Activated effector memory CD4-positive, alpha-beta T cell treated with anti-CD3 and anti-CD28 coated beads, Interleukin-2, amount 50 U/mL, for 16 hours (primary cell): Measurements from ENCODE around the gene PPIH.
"Not testable (repeated sequence)": the region's sequence is repeated elsewhere in the genome, so short reads cannot be mapped to it uniquely, and the experiment has no call there.

ENCODE experiments used
- DNase-seq: peaks from one replicate; pipeline ENCODE4 v3.0.0-alpha.2; 2020

The PPIH gene

DNA sequence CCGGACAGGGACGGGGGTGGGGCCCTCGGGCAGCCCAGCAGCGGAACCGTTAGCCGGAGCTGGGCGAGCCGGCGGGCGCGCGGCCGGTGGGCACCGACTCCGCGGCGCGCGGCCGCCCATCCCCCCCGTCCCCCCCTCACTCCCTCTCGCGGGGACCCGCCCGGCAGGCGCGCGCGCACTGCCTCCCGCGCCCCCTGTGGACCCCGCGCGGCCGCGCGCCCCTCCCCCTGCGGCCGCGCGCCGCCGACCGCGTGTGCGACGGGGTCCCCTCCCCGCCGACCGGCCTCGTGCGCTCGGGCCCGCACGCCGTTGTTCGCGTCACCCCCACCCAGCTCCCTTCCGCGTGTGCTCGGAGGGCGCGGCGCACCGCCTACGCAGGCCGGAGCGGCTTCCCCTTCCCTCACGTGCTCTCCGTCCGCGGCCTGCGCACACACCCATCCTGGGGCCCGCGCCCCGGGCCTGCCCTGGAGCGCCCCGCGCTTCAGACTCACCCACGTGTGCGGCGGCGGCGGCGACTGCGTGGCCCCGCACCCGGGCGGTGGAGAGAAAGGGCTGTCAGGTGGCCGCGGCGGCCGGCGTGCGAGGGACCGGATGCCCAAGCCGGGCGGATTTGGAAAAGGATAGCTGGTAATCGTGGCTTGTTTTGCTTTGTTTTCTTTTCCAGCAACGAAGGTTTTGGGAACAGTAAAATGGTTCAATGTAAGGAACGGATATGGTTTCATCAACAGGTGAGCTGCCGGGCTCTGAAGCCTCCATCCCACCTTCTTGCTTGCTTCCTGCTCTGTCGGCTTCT is 24.7 kb downstream of the PPIH start:
- peak; percentile 87 for DNase-seq

DNA sequence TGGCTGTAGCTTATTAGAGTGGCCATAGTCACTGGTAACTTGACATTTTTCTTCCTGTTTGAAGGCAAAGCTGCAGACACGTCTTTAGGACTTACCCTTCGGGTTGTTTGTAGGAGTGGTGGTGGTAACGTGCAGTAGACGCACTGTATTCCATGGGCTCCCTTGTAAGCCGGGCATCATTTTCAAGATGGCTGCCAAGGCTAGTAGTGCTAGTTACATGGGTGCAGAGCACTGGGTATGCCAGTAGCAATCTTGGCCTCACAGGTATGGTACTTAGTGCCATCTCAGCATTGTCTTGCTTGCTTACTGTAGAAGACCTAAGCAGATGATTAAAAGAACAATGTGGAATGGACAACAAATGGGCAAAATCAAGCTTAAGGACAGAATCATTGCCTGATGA is 25.9 kb downstream of the PPIH start:
- peak; percentile 67 for DNase-seq

DNA sequence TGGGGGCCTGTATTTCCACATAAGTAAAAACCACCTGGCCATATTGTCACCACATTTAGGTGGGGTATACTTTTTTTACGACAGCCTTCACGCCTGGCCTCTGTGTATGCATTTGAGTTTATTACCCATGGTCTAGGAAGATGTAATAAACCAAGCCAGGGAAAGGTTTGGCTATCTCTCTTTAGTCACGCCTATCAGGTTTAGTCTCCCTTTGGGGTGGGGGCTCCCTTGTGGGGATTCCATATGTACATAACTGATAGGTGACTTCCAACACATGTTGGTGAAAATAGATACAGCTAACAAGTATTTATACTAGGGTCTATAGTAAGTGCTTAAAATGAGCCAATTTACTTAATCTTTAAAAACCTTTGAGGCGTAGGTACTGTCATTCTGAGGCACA is 28.2 kb downstream of the PPIH start:
- DNase-seq: no peak

DNA sequence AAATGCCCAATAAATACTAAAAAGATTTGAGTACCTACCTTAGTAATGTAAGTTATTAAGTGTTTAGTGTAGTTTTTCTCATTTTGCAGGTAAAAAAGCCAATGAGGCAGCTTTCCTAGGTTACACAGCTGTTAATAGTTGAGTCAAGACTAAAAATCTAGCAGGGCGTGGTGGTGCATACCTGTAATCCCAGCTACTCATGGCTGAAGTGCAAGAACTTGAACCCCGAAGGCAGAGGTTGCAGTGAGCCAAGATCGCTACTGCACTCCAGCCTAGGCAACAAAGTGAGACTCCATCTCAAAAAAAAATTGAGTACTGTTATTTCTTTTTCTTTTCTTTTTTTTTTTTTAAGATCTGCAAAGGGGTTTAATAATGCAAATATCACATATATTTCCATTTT is 31.7 kb downstream of the PPIH start:
- DNase-seq: no peak

DNA sequence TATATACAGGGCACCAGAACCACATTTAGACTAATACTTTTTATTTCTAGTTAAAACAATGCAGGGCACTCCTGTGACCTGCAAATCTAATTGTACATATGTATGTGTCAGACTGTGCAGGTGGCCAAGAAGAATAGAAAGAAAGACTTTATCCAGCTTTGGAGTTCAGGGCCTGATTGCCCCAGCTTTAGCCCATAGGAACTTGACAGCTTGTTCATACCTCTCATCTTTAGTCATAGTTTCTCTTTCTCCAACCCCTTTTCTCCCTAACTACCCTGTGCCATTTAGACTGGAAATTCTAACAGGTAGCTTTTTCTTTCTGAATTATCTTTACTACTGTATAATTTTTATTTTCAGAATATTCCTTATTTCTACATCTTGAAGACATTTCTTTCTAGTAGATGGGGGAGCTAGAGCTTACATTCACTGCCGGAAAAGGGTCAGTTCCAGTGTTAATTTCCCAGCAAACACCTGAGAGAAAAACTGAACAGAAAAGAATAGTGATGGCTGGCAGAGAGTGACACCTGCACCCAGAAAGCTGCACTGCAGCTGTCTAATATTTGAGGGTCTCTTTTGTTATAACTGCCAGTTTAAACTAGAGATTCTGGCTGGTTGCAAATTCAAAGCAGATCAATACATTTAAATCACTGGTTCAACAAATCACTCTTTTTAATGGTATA is 32.4 kb downstream of the PPIH start:
- DNase-seq: no peak

DNA sequence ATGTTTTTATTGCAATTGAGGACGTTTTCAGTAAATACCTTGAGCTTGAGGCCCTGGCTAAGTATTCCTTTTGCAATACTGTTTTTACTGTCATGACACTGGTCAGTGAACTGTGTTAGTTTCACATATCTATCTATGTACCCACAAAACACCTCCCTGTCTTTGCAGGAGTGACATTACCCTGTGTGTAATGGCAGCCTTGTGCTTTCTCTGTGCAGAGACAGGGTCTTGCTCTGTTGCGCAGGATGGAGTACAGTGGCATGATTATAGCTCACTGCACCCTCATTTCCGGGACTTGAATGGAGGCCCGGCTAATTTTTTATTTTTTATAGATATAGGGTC is 32.9 kb downstream of the PPIH start:
- no peak for DNase-seq

DNA sequence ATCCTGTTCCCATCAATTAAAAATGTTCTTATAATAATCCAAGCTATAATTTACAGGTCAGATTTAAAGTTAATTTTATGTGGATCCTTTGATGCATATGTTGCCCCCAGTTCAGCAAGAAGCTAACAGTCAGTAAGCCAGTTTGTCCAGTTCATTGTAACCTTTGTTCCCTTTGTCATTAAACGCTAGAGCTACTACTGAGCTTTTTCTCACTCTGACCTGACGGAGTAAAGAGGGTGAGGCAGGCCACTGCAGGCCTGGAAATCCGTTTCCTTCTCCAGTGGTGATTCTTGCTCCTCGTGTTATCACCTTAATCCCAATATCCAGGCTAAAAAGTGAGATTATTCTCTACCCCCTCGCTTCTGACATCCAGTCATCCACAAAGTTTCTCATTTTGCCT is 34.2 kb downstream of the PPIH start:
- no peak for DNase-seq

DNA sequence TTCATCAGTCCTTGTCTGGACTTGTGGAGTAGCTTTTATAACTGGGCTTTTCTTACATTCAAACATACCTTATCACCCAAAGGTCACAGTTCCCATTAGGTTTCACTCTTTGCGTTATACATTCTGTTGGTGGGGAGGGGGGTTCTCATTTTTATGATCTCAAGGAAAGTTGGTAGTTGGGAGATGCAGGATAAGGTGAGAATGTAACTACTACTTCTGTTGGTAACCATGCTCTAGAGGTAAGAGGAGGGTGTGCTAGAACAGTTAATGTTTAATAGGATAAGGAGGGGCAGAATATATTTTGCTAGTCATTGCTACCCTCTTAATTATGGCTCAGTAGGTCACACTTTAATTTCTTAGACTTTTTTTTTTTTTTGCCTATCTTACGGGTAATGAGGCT is 34.7 kb downstream of the PPIH start:
- no peak for DNase-seq

DNA sequence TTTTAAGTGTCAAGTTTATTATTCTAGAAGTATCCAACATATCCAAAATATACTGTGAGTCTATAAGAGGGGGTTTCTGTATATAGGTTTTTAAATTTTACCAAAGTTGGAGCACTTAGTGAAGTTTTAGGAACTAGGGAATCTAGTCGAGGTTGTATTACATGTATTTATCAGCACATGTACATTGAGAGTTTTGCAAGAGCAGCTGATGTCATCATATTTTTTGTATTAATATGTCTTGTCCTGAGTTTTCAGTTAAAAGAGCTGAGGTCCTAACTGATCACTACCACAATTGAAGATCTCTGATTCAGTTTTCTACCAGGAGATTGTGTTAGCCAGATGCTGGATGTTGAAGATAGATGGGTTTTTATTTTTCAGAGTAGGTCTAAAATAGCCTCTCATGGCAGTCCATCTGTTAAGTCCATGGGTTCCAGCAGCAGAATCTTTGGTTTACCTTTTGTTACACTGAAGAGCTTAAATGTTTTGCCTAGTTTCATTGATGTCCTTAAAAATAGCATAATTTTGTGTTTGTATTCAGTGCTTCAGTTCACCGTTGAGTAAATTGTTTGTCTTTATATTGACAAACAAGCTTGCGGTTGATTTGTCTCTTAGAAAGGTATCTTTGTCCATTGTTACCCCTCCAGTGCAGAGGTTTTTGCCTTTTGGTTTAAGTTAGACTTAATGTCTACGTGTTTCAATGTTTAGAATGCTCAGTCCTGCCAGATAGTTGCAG is 40.0 kb downstream of the PPIH start:
- DNase-seq: no peak

DNA sequence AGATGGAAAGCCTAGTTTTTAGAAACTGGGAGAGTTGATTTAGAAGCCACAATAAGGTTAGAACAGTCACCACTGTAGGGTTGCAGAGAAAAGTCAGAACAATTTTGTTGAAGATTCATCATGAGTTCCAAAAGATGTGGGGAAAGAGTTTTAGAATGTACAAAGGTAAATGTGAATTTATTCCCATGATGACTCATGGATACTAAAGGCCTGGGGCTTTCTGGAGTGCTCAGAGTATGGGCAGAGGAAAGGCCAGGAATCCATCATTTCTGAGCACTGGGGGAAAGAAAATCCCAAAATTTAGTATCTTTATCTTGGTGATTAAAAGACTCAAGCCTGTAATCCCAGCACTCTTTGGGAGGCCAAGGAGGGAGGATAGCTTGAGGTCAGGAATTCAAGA is 41.8 kb downstream of the PPIH start:
- DNase-seq: no peak

DNA sequence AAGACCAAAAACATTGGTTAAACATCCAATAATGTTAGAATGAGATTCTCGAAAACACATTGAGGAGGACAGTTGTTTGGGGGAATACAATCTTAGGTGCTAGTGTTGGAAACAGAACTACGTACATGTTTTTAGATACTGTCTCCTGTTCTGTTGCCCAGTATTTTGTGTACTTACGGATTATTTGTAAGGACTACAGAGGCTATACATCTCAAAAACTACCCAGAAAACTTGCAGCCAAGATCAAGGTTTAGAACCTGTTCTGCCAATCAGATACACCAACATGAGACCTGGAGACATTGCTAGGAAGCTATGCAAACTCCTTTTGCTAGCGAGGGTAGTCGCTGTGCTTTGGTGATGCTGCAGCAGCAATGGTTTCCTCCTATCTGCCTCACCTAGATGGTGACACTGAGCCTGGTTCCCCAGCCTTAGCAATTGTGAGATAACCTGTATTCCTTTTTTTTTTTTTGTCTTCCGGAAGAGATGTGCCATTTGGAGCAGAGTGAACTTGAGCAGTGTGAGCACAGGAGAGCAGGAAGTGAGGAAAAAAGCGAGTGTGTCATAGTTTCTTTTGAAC is 45.8 kb downstream of the PPIH start:
- no peak for DNase-seq

DNA sequence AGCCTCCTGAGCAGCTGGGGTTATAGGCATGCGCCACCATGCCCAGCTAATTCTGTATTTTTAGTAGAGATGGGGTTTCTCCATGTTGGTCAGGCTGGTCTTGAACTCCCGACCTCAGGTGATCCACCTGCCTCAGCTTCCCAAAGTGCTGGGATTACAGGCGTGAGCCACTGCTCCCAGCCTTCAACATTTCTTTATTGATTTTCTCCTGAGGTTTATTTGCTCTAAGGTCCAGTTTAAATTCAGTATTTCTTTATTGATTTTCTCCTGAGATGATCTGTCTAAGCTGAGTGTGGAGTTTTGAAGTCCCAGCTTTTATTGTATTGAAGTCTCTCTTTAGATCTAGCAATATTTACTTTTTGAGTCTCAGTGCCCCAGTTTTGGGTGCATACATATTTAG is 54.6 kb downstream of the PPIH start:
- not testable (repeated sequence) for DNase-seq

DNA sequence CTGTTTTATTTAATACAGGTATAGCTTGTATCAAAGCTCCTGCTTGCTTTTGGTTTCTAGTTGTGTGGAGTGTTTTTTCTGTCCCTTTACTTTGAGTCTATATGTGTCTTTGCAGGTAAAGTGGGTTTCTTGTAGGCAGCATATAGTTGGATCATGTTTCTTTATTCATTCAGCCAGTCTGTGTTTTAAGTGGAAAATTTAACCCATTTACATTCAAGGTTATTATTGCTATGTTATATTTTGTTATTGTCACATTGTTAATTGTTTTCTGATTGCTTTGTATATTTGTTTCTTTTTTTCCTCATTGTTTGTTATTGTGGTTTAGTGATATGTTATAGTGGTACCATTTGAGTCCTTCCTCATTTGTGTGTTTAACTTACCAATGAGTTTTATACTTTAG is 55.1 kb downstream of the PPIH start:
- no peak for DNase-seq

DNA sequence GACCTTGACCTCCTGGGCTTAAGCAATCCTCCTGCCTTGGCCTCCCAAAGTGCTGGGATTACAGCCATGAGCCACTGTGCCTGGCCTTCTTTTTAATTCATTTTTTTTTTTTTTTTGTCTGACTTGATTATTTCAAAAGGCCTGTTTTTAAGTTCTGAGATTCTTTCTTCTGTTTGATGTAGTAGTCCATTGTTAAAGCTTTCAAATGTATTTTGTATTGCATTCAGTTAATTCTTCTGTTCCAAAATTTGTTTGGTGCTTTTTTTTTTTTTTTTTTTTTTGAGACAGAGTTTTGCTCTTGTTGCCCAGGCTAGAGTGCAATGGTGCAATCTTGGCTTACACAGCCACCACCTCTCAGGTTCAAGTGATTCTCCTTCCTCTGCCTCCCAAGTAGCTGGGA is 56.2 kb downstream of the PPIH start:
- DNase-seq: not testable (repeated sequence)

DNA sequence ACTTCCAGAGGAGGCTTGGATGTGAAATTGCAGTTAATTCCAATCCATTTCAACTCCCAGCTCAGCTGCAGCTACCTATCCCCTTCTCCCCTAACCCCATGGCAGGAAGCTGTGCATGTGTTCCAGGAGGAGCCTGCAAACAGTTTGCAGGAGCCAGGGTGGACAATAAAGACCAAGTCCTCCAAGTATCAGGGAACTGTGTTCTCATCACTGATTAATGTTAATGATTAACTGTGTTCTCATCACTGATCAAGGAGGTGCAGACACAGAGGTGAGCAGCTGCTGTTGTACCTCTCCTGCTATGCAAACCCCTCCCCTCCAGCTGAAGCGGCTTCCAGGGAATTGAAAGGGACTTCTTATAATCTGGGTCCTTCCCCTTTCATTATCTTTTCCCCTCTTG is 62.6 kb downstream of the PPIH start:
- no peak for DNase-seq

DNA sequence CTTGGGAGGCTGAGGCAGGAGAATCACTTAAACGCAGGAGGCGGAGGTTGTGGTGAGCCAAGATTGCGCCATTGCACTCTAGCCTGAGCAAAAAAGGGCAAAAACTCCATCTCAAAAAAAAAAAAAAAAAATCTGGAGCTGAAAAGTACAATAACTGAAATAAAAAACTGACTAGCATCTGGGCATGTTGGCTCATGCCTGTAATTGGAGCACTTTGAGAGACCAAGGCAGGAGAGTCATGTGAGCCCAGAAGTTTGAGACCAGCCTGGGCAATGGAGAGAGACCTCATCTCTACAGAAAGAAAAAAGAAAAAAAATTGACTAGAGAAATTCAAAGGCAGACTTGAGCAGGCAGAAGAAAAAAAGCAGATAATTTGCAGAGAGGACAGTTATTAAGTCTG is 63.7 kb downstream of the PPIH start:
- no peak for DNase-seq

DNA sequence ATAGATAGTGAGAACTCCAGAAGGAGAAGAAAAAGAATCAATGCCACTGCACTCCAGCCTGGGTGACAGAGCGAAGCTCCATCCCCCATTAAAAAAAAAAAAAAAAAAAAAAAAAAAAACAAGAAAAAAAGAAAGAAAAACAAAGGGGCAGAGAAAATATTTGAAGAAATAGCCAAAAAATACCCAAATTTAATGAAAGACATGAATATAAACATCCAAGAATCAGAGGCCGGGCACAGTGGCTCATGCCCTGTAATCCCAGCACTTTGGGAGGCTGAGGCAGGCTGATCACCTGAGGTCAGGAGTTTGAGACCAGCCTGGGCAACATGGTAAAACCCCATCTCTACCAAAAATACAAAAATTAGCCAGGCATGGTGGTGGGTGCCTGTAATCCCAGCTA is 64.2 kb downstream of the PPIH start:
- DNase-seq: not testable (repeated sequence)

DNA sequence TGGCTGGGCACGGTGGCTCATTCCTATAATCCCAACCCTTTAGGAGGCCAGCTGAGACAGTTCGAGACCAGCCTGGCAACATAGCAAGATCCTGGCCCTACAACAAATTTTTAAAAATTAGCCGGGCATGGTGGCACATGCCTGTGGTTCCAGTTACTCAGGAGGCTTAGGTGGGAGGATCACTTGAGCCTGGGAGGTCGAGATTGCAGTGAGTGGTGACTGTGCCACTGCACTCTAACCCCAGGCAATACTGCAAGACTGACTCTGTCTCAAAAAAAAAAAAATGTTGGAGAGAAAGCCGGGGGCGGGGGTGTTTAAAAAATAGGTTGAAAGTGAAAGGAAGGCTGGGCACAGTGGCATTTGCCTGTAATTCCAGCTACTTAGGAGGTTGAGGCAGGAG is 65.3 kb downstream of the PPIH start:
- no peak for DNase-seq

DNA sequence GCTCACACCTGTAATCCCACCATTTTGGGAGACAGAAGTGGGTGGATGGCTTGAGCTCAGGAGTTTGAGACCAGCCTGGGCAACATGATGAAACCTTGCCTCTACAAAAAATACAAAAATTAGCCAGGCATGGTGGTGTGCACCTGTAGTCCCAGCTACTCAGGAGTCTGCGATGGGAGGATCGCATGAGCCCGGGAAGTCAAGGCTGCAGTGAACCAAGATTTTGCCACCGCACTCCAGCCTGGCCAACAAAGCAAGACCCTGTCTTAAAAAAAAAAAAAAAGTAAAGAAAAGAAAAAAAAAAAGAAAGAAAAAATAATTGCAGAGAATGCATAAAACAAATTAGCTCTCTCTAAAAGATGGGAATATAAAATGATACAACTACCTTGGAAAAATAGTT is 67.6 kb downstream of the PPIH start:
- DNase-seq: not testable (repeated sequence)
